Stimulated activated CD8-positive, alpha-beta memory T cell treated with anti-CD3 and anti-CD28 coated beads, Interleukin-15, amount 100 ng/mL, for 48 hours (primary cell): ENCODE results near the gene KLHL42.
A peak's percentile ranks its signal among the peaks of the same experiment; 100 is the strongest.
"Not testable (repeated sequence)": the region's sequence is repeated elsewhere in the genome, so short reads cannot be mapped to it uniquely, and the experiment has no call there.

Experiments
- DNase-seq, 2 donors: peaks; one replicate each; pipeline ENCODE4 v3.0.0-alpha.2; 2020; ENCODE audit warnings: low read depth in 2 of 2

Gene KLHL42, protein sequence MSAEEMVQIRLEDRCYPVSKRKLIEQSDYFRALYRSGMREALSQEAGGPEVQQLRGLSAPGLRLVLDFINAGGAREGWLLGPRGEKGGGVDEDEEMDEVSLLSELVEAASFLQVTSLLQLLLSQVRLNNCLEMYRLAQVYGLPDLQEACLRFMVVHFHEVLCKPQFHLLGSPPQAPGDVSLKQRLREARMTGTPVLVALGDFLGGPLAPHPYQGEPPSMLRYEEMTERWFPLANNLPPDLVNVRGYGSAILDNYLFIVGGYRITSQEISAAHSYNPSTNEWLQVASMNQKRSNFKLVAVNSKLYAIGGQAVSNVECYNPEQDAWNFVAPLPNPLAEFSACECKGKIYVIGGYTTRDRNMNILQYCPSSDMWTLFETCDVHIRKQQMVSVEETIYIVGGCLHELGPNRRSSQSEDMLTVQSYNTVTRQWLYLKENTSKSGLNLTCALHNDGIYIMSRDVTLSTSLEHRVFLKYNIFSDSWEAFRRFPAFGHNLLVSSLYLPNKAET

GRCh38 chr12:27779920-27780611, at the start of gene KLHL42, which contains the start of gene MANSC4:
KLHL42 (plus strand) TSS chr12:27780233; CDS start chr12:27780331, 98 bp downstream.
MANSC4 (minus strand) TSS chr12:27780236; CDS start chr12:27771276, 8,960 bp downstream.
- peak; percentile 47 to 49 for DNase-seq

DNA sequence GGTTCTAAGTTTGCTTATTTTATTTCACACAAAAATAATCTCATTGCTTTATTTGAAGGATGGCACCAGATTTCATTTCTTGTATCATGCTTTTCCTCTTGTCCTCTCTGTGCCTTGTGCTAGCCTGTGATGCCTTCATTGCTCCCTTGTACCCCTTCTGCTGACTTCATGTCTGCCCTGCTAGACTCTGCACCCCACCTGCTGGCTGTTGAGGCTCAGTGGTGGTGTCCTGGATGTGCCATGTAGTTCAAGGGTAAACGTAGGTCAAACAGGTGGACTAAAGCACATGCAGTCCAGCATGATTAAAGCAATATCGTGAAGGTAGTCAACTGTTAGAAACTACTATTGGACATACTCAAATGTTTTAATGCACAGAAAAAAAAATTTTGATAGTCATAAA, 47.8 kb upstream of the KLHL42 start:
- DNase-seq: no peak

DNA sequence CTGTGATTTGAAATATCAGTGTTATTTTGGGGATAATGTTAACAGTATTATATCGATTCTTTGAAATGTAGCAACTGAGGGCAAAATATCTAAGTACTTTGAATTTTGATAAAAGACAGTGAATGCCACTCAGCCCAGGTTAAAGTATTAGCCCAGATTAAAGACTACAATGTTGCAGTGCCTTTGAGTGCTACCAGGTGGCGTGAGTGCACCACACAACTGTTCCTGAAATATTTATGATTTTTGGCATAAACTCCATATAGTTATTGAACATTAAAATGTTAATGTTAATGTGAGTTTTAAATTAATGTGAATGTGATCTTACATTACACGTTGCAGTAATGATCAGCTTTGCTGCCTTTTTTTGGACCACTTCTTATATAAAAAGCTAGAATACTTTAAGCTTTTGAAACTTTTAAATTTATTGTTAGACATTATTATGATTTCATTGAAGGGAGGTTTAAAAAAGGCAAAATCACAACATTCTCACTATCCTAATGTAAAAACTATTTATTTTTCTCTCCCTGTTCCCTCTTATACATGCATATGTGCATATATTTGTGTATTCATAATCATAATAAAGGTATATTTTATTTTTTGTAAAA, 46.9 kb upstream of the KLHL42 start:
- no peak for DNase-seq

DNA sequence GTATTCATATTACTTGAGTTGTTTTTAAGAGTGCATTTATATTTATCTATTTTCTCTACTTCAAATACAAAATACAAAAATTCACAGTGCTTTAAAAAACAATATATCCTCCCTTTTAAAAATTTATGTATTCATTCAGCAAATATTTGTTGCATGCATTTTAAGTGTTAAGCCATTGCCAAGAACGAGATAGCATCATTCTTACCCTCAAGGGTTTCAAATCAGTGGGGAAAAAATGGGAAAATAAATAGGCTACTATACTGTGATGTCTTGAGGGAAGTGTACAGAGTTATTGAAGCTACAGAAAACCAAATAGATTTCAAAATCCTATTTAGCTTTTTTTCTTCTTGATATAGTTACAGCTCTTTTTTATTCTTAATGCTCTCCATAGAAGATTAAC, 46.2 kb upstream of the KLHL42 start:
- DNase-seq: no peak

DNA sequence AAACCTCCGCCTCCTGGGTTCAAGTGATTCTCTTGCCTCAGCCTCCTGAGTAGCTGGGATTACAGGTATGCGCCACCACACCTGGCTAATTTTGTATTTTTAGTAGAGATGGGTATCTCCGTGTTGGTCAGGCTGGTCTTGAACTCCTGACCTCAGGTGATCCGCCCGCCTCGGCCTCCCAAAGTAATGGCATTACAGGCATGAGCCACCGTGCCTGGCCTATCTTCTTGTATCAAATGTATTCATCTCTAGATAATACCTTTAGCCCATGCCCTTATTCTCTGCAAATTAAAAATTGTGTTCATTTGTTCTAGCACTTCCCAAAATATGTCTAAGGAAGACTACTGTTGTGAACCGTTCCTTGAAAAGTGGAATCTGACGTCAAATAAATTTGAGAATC, 45.7 kb upstream of the KLHL42 start:
- DNase-seq: not testable (repeated sequence)

GRCh38 chr12:27743601-27744000, 36.4 kb upstream of the KLHL42 start:
- no peak for DNase-seq

DNA sequence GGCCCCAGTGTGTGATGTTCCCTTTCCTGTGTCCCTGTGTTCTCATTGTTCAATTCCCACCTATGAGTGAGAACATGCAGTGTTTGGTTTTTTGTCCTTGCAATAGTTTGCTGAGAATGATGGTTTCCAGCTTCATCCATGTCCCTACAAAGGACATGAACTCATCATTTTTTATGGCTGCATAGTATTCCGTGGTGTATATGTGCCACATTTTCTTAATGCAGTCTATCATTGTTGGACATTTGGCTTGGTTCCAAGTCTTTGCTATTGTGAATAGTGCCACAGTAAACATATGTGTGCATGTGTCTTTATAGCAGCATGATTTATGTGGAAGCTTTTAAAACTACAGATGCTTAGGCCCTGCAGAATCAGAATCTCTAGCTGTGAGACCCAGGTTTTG, 34.3 kb upstream of the KLHL42 start:
- not testable (repeated sequence) for DNase-seq

DNA sequence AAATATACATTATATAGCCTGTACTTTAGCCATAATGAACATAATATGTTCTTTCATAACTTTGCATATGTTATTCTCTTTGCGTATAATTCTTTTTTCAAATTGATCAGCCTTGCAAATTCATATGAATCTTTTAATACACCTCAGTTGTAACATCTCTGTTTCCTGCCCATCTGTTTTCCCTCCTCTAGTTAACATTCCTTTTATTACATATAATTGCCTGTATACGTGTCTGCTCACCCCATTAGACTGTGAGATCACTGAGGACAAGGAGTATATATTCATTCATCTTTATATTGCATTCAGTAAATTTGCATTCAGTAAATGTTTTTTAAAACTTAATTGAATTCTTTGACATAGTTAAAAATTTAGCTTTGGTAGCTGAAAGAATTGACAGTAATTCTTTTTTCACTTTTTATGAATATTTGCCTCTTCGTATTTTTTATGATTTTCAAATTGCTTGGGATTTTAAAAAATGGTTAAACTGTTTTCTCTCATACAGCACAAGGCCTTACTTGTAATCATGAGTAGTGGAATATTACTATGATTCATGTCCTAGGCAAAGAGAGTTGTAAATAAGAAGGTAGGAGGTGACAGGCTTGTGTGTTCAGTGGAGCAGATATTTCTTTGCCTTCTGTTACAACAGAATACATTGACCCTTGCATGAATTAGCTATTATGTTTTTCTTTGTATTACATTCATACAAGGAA, 32.8 kb upstream of the KLHL42 start:
- no peak for DNase-seq

DNA sequence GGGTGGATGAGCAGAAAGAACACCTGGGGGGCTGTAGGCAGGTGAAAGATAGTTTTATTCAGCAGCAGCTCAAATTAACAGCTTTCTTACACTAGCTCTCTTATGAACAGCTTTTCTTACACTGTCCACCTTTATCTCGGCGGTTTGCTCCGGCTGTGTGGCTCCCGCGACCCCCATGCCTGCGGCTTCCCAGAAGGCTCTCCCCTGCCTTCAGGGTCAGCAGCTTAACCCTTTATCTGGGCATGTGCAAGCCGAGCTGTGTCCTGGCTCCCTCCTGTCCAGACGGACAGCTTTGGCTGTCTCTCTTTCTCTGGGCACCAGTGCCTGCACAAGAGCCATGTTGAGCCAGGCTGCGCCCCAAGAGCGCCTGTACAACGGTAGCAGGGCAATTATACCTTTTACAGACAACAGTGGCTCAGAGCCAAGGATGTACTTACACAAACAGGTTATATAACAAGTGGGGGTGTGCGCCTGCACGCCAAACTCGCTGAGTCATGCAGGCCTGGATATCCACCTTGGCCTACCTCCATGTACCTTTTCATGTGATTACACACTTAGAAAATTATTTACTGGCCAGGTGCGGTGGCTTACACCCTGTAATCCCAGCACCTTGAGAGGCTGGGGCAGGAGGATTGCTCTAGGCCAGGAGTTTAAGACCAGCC, 28.5 kb upstream of the KLHL42 start:
- no peak for DNase-seq

- DNase-seq: no peak
Measured at GRCh38 chr12:27754795-27755194, 25.2 kb upstream of the KLHL42 start.

DNA sequence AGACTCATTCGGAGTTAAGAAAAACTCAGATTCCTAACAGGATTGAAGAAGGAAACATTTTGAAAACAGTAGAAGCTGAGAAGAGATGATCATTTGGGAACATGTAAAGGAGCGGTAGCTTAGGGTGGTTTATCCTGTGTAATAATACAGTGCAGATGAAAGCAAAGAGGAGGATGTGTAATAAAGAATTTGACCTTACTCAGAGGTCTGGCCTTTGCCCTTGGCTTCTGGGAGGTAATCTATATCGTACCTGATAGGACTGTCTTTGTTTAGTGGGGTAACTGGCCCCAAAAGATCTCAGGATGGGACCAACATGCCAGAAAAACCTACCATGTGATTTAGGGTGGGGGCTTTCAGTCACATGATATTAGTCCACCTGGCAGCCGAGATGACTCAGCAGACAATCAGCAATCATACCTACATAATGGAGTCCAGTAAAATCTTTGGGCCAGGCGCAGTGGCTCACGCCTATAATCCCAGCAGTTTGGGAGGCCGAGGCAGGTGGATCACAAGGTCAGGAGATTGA, 23.3 kb upstream of the KLHL42 start:
- DNase-seq: no peak

- DNase-seq: no peak
Measured at GRCh38 chr12:27762757-27763156, 17.3 kb upstream of the KLHL42 start.

DNA sequence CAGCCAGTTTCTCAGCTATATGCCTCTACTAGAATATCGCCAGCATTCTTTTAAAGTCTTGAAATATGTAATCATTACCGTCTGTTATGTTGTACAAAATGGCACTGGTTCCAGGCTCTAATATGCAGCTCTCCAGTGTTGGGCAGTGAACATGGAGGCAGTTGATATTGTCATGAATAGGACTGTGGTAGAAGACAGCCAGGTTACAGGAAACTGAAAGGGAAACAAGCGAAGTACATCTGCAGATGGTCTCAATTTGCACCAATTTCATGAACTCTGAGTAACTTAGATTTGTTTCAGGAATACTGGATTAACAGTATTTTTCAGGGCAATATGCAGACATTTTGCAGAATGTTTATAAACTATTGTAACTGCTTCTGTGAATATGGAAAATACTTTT, 13.4 kb upstream of the KLHL42 start:
- DNase-seq: no peak

- DNase-seq: no peak
Measured at GRCh38 chr12:27769142-27769673, 10.8 kb upstream of the KLHL42 start.

GRCh38 chr12:27771481-27772327, 8.3 kb upstream of the KLHL42 start:
- DNase-seq: no peak

GRCh38 chr12:27772328-27773049, 7.5 kb upstream of the KLHL42 start:
- DNase-seq: no peak

- no peak for DNase-seq
Measured at GRCh38 chr12:27777141-27777540, 2.9 kb upstream of the KLHL42 start.

- DNase-seq: no peak
Measured at GRCh38 chr12:27778206-27778605, 1.8 kb upstream of the KLHL42 start.

DNA sequence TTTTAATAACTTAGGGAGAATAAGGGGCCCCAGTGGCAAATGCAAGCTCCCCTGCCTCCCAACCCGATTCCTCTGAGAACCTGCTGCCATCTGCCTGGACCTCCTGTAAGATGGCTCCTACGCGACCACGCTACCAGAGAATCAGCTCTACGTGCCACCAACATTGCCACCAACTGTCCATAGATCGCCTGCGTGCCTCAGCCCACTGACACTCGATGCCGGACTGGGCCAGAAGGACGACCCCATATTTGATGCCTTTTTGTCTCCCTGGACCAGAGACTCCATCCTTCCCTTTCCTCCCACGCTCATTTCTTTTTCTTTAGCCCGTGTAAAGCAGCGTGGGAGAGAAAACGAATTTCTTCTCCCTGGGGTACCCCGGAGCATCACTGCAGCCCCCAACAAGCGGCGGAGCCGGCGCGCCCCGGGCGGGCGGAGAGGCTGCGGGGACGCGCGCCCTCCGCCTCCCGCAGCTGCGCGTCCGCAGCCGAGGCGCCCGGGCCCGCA, 565 bp upstream of the KLHL42 start:
- no peak for DNase-seq
